Upper lobe of right lung (tissue), 1 donor: Measurements from ENCODE around the gene LMBRD2. TPM values are rescaled to one million over a fixed set of nuclear protein-coding genes. Genes with fewer than 3 reads are reported as not detected.

Source experiments
- ATAC-seq: fragments of 200-7000 bp; cut with Tn5 transposase; one replicate; pipeline ENCODE4 v1.9.1; 2020; ENCODE audit warnings: mild to moderate bottlenecking, moderate library complexity
- DNase-seq: peaks from one replicate; pipeline ENCODE4 v3.0.0-alpha.2; 2020
- H3K27ac ChIP-seq: fragments of 200-600 bp; one replicate; pipeline ENCODE4 v1.8.0; 2022
- H3K27me3 ChIP-seq: fragments of 200-600 bp; one replicate; pipeline ENCODE4 v1.8.0; 2022; ENCODE audit warnings: mild to moderate bottlenecking
- H3K36me3 ChIP-seq: fragments of 200-600 bp; one replicate; pipeline ENCODE4 v1.8.0; 2022
- H3K4me1 ChIP-seq: fragments of 200-600 bp; one replicate; pipeline ENCODE4 v1.8.0; 2022
- H3K4me3 ChIP-seq: fragments of 200-600 bp; one replicate; pipeline ENCODE4 v1.8.0; 2022; ENCODE audit warnings: mild to moderate bottlenecking
- H3K9me3 ChIP-seq: fragments of 200-600 bp; one replicate; pipeline ENCODE4 v1.8.0; 2022
- intact Hi-C: fragments of 100-400 bp; cut with DNase I; formaldehyde crosslinking; loops from one replicate; pipeline ENCODE4 v1.11.0; 2022
- total RNA-seq: library from RNA; stranded (reverse); fragmentation: NEBNext Ultra II Directional; extraction: Animal tissue kit (Norgen Biotek cat#: 25700); gene quantifications from one replicate; pipeline ENCODE4 v1.2.1, GENCODE V29; 2021
- TF ChIP-seq, protein P1 (sequence below): fragments of 200-600 bp; IDR thresholded peaks from one replicate; pipeline ENCODE4 v1.8.0; 2022; ENCODE audit warnings: antibody characterized with exemption
- donor health status: DM: no; HTN: yes; CAD: no; lungs with severe emphysema.

LMBRD2 gene
- total RNA-seq, 1 donor from 2014 or later: 10.0 TPM

DNA sequence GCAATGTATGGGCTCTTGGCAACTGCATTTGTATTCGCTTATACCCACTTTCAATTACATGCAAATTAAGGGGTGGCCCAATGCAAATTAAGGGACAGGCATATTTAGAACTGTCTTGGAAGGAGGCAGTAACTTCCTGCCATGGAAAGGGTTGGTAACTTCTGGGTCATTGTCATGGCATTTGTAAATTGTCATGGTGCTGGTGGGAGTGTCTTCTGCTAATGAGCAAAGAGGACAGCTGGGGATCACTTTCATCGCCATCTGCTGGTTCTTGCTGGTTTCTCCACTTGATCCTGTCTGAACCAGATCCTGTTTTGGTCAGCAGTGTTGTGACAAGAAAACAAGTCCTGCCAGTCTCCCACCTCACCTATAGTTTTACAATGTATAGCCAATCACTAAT lies 61.7 kb downstream of the LMBRD2 start:
- H3K27me3 ChIP-seq: no peaks in the 10 kb centered on the region
- no peaks in the 10 kb centered on the region for H3K4me1 ChIP-seq
- ATAC-seq: peak; percentile 37
- H3K36me3 ChIP-seq: no peaks in the 10 kb centered on the region
- H3K4me3 ChIP-seq: no peak overlapping the region
- H3K9me3 ChIP-seq: no peaks in the 10 kb centered on the region
- intact Hi-C loops: no loop called here
- no peak overlapping the region for H3K27ac ChIP-seq
- no peak for DNase-seq
- TF ChIP-seq, protein P1, sequence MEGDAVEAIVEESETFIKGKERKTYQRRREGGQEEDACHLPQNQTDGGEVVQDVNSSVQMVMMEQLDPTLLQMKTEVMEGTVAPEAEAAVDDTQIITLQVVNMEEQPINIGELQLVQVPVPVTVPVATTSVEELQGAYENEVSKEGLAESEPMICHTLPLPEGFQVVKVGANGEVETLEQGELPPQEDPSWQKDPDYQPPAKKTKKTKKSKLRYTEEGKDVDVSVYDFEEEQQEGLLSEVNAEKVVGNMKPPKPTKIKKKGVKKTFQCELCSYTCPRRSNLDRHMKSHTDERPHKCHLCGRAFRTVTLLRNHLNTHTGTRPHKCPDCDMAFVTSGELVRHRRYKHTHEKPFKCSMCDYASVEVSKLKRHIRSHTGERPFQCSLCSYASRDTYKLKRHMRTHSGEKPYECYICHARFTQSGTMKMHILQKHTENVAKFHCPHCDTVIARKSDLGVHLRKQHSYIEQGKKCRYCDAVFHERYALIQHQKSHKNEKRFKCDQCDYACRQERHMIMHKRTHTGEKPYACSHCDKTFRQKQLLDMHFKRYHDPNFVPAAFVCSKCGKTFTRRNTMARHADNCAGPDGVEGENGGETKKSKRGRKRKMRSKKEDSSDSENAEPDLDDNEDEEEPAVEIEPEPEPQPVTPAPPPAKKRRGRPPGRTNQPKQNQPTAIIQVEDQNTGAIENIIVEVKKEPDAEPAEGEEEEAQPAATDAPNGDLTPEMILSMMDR: peak; percentile 14

DNA sequence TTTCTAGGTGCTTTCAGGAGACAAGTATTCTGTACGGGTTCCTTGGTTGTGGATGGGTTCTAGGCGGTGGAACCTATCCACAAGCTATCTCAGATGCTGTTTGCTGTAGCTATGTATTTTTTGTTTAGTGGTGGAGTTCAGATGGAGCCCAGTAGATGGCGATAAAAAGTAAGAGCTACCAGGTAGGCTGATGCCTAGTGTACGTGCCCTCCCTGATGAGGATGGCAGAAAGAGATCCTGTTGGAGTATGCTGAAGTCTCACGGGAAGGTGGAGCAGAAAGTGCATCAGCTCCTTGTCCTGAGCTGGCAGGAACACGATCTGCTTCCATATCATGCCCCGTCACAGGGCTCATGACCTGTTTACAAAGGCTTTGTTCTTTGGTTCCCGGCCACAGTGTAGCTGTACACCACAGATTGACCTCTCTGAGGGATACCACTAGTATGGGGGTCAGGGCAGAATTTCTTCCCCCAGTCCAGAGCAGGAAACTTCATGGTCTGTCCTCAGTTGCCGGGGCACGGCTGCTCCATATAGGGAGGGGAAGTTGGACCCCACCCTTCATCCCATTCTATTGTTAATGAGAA lies 72.4 kb downstream of the LMBRD2 start:
- Histone ChIP-seq H3K27ac (no peak overlapping the region), H3K4me1 (no peaks in the 10 kb centered on the region), H3K4me3 (no peak overlapping the region), H3K36me3 (no peaks in the 10 kb centered on the region), H3K9me3 (no peaks in the 10 kb centered on the region), H3K27me3 (no peaks in the 10 kb centered on the region)
- intact Hi-C loops: no loop called here
- DNase-seq (no peak), ATAC-seq (peak; percentile 89)
- TF ChIP-seq, protein P1: peak; percentile 61

DNA sequence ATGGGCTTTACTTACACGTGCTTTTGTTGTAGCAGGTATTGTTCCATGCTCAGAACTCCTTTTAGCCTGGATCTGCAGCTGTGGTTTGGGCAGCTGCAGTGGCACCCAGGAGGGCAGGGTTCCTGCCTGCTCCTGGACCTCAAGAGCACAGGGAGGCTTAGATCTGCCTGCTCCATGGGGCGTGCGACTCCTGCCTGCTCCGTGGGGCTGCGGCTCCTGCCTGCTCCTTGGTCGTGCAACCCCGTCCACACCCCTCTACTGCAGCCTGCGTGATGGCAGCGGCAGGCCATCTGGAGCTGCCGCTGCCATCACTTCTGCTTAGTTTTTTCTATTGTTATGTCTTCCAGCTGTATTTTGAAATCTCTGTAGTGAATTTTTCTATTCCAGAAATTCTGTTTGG lies 73.3 kb downstream of the LMBRD2 start:
- ATAC-seq: no peak
- Histone ChIP-seq H3K27me3 (no peaks in the 10 kb centered on the region), H3K36me3 (no peaks in the 10 kb centered on the region), H3K27ac (no peak overlapping the region), H3K9me3 (no peaks in the 10 kb centered on the region), H3K4me1 (no peaks in the 10 kb centered on the region), H3K4me3 (no peak overlapping the region)
- intact Hi-C loops: no loop called here
- TF ChIP-seq, protein P1: no peak
- DNase-seq: no peak

DNA sequence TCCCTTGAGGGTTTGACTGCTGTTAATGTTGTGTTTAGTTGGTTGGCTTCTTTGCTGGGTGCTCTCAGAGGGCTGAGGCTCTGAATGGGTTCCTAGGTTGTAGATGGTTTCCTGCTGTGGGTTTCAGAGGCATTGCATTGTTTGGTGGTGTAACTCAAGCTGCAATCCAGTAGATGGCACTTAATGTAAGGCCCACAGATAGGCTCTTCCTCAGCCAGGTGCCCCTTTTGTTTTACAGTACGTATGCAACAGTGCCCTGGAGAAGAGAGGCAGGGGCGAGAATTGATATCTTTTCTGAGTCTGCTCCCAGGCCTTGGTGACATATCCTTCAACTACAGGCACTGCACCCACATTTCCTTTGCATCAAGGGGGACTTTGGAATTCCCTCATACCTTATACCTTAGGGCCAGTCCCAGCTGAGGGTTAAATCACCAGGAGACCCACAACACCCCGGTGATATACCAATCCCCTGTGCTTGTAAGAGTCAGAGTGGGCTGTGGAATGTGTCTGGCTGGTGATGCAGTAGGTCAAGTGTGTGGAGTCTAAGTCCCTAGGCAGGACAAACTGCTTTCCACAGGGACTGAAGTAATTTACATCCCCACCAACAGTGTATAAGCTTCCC lies 78.0 kb downstream of the LMBRD2 start:
- ATAC-seq: no peak
- Histone ChIP-seq H3K36me3 (no peaks in the 10 kb centered on the region), H3K4me1 (no peaks in the 10 kb centered on the region), H3K27ac (no peak overlapping the region), H3K9me3 (no peaks in the 10 kb centered on the region), H3K27me3 (no peaks in the 10 kb centered on the region), H3K4me3 (no peak overlapping the region)
- TF ChIP-seq, protein P1: no peak
- DNase-seq: no peak
- intact Hi-C loops: no loop called here

DNA sequence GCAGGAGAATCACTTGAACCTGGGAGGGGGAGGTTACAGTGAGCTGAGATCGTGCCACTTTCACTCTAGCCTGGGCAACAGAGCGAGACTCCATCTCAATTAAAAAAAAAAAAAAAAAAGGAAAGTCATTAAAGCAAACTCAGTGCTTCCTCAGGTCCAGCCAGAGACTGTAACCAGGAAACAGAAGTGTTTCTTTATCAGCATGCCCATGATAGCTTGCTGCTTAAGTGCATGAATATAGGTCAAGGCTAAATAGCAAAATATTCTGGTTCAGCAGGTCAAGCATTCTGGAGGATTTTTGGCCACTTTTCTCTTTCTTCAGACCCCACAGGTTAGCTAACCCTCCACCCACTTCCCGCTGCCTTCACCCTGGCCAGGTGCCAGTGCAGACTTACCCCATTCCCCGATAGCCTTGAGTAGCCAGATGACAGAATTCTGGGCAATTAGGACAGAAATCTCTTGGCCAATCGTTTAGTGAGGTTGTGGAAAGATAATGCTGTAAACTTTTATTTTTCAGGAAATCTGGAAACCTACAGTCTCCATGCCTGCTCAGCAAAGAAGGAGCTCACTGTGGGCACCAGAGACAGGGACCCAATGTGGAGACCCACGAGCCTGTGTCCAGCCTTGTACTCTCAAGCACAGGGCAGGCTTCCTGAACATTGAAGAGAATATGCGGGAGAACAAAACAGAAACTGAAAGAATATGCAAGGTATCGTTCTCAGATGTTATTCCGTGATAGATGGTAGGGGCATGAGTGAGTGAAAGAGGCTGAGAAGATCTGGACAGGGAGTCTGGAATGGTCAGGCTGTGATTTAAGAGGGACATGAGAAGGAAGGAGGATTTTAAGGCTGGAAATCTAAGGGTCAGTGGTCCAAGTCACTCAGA lies 80.8 kb downstream of the LMBRD2 start:
- Histone ChIP-seq H3K9me3 (no peaks in the 10 kb centered on the region), H3K4me3 (peak overlapping the region; percentile 30), H3K27me3 (peaks cover 9% of the 10 kb centered on the region), H3K27ac (no peak overlapping the region), H3K4me1 (no peaks in the 10 kb centered on the region), H3K36me3 (no peaks in the 10 kb centered on the region)
- intact Hi-C loops: no loop called here
- no peak for DNase-seq
- peak; percentile 70 for ATAC-seq
- TF ChIP-seq, protein P1: no peak
